Activated effector memory CD4-positive, alpha-beta T cell treated with anti-CD3 and anti-CD28 coated beads, Interleukin-2, amount 50 U/mL, for 16 hours (primary cell): ENCODE measurements around the gene PCNT.
"Not testable (repeated sequence)": the region's sequence is repeated elsewhere in the genome, so short reads cannot be mapped to it uniquely, and the experiment has no call there.

Experiments used
- DNase-seq: peaks from one replicate; pipeline ENCODE4 v3.0.0-alpha.2; 2020

The PCNT gene

GRCh38 chr21:46388206-46388880, 64.4 kb downstream of the PCNT start:
- no peak for DNase-seq

- DNase-seq: no peak
Observed at GRCh38 chr21:46388896-46389295, 64.9 kb downstream of the PCNT start.

GRCh38 chr21:46390603-46391545, 66.9 kb downstream of the PCNT start:
- no peak for DNase-seq

- no peak for DNase-seq
Observed at GRCh38 chr21:46391773-46392172, 67.8 kb downstream of the PCNT start.

- no peak for DNase-seq
Observed at GRCh38 chr21:46392921-46393320, 69.0 kb downstream of the PCNT start.

GRCh38 chr21:46393451-46393940, 69.5 kb downstream of the PCNT start:
- DNase-seq: no peak

- no peak for DNase-seq
Observed at GRCh38 chr21:46393941-46394594, 70.1 kb downstream of the PCNT start.

GRCh38 chr21:46394595-46395104, 70.7 kb downstream of the PCNT start:
- no peak for DNase-seq

- DNase-seq: no peak
Observed at GRCh38 chr21:46397211-46397905, 73.4 kb downstream of the PCNT start.

- no peak for DNase-seq
Observed at GRCh38 chr21:46397993-46398392, 74.0 kb downstream of the PCNT start.

- DNase-seq: no peak
Observed at GRCh38 chr21:46399129-46399528, 75.2 kb downstream of the PCNT start.

GRCh38 chr21:46399686-46400085, 75.7 kb downstream of the PCNT start:
- DNase-seq: no peak

- no peak for DNase-seq
Observed at GRCh38 chr21:46401186-46401910, 77.4 kb downstream of the PCNT start.

GRCh38 chr21:46402421-46402820, 78.5 kb downstream of the PCNT start:
- no peak for DNase-seq

GRCh38 chr21:46403234-46403811, 79.4 kb downstream of the PCNT start:
- not testable (repeated sequence) for DNase-seq

- no peak for DNase-seq
Observed at GRCh38 chr21:46404306-46404705, 80.3 kb downstream of the PCNT start.

- no peak for DNase-seq
Observed at GRCh38 chr21:46406001-46406400, 82.0 kb downstream of the PCNT start.

GRCh38 chr21:46409641-46410406, 85.9 kb downstream of the PCNT start:
- no peak for DNase-seq

GRCh38 chr21:46410516-46410915, 86.6 kb downstream of the PCNT start:
- no peak for DNase-seq

- DNase-seq: no peak
Observed at GRCh38 chr21:46411236-46411635, 87.3 kb downstream of the PCNT start.

GRCh38 chr21:46411691-46412090, 87.7 kb downstream of the PCNT start:
- no peak for DNase-seq
